HUES48 (cell line): ENCODE results near the gene PTPA.
"Not testable (repeated sequence)": the region's sequence is repeated elsewhere in the genome, so short reads cannot be mapped to it uniquely, and the experiment has no call there.

Experiments
- H3K27ac ChIP-seq: one replicate; pipeline ENCODE4 v1.7.0; 2013; ENCODE audit warnings: low read depth, low read length, inconsistent platforms
- H3K27me3 ChIP-seq: 2 replicates; pipeline ENCODE4 v1.6.1; 2013; ENCODE audit warnings: mild to moderate bottlenecking, low read length; ENCODE audit not compliant: control insufficient read depth, insufficient read depth
- H3K36me3 ChIP-seq: 2 replicates; pipeline ENCODE4 v1.6.1; 2013; ENCODE audit warnings: low read length; ENCODE audit not compliant: control insufficient read depth, insufficient read depth
- H3K4me1 ChIP-seq: 2 replicates; pipeline ENCODE4 v1.6.1; 2013; ENCODE audit warnings: mild to moderate bottlenecking, low read length; ENCODE audit not compliant: control insufficient read depth, insufficient read depth
- H3K4me3 ChIP-seq: 2 replicates; pipeline ENCODE4 v1.5.1; 2013; ENCODE audit warnings: mild to moderate bottlenecking, low read depth, low read length
- H3K9ac ChIP-seq: 2 replicates; pipeline ENCODE4 v1.6.1; 2013; ENCODE audit warnings: mild to moderate bottlenecking, low read depth, low read length, moderate library complexity
- H3K9me3 ChIP-seq: 2 replicates; pipeline ENCODE4 v1.6.1; 2013; ENCODE audit warnings: low read length; ENCODE audit not compliant: control insufficient read depth, insufficient read depth

Gene PTPA

DNA sequence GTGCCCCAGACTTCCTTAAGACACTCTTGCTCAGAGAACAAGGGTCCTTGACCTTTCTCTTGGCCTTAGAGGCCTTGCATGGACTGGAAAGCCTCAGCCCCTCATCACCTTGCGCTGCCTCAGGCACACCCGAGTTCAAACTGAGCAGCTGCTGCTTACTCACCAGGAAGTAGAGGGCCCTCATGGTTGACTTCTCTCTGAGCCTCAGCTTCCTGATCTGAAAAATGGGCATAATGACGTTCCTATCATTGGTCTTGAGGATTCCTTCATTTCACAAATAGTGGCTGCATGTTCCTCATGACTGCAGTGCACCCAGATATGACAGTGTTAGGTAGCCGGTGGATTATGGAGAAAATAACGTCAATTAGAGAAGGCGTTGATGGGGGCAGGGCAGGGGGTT lies 38.2 kb downstream of the PTPA start:
- H3K9ac ChIP-seq: no peak overlapping the region
- H3K27ac ChIP-seq: no peak overlapping the region
- H3K4me3 ChIP-seq: no peak overlapping the region
- H3K9me3 ChIP-seq: no peaks in the 10 kb centered on the region
- peaks cover 25% of the 10 kb centered on the region for H3K36me3 ChIP-seq
- peaks cover 18% of the 10 kb centered on the region for H3K4me1 ChIP-seq
- no peaks in the 10 kb centered on the region for H3K27me3 ChIP-seq

GRCh38 chr9:129150122-129150521 lies 38.9 kb downstream of the PTPA start:
- H3K27ac ChIP-seq: no peak overlapping the region
- no peaks in the 10 kb centered on the region for H3K27me3 ChIP-seq
- no peaks in the 10 kb centered on the region for H3K9me3 ChIP-seq
- H3K36me3 ChIP-seq: peaks cover 25% of the 10 kb centered on the region
- H3K9ac ChIP-seq: no peak overlapping the region
- H3K4me1 ChIP-seq: peaks cover 18% of the 10 kb centered on the region
- no peak overlapping the region for H3K4me3 ChIP-seq

- no peak overlapping the region for H3K9ac ChIP-seq
- H3K36me3 ChIP-seq: peaks cover 27% of the 10 kb centered on the region
- no peak overlapping the region for H3K4me3 ChIP-seq
- no peaks in the 10 kb centered on the region for H3K27me3 ChIP-seq
- H3K27ac ChIP-seq: no peak overlapping the region
- no peaks in the 10 kb centered on the region for H3K9me3 ChIP-seq
- H3K4me1 ChIP-seq: peaks cover 11% of the 10 kb centered on the region
Measured at GRCh38 chr9:129150672-129151211, 39.5 kb downstream of the PTPA start.

- Histone ChIP-seq H3K4me3 (no peak overlapping the region), H3K9ac (no peak overlapping the region), H3K27ac (no peak overlapping the region), H3K4me1 (peaks cover 4% of the 10 kb centered on the region), H3K9me3 (no peaks in the 10 kb centered on the region), H3K27me3 (no peaks in the 10 kb centered on the region), H3K36me3 (peaks cover 27% of the 10 kb centered on the region)
Measured at GRCh38 chr9:129151469-129151868, 40.3 kb downstream of the PTPA start.

GRCh38 chr9:129154866-129155477 lies 43.8 kb downstream of the PTPA start:
- Histone ChIP-seq H3K36me3 (0 out of 2 replicates have a peak, but pooled peaks cover 8% of the 10 kb centered on the region), H3K9ac (no peak overlapping the region), H3K4me3 (no peak overlapping the region), H3K4me1 (no peaks in the 10 kb centered on the region), H3K9me3 (no peaks in the 10 kb centered on the region), H3K27ac (no peak overlapping the region), H3K27me3 (no peaks in the 10 kb centered on the region)

DNA sequence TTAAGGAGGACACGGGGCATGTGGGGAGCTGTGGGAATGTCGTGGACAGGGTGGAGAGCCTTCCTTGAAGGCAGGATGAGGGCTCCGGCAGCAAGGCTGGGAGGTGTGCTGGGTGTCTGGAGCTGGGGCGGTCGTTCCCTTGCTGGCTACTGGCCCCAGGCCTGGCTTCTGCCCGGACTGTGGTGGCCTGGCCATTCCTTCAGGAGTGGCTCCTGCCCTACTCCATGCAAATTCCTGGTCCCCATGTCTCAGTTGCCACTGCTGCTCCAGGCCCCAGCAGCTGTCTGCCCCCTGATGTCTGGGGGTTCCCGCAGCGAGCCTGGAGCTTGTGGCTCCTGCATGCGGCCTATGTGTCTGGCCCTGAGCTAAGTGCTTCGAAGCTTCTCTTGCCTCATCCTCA lies 44.9 kb downstream of the PTPA start:
- no peak overlapping the region for H3K9ac ChIP-seq
- no peak overlapping the region for H3K4me3 ChIP-seq
- H3K36me3 ChIP-seq: 0 out of 2 replicates have a peak, but pooled peaks cover 8% of the 10 kb centered on the region
- no peaks in the 10 kb centered on the region for H3K27me3 ChIP-seq
- H3K9me3 ChIP-seq: no peaks in the 10 kb centered on the region
- H3K4me1 ChIP-seq: no peaks in the 10 kb centered on the region
- no peak overlapping the region for H3K27ac ChIP-seq

GRCh38 chr9:129160712-129161533 lies 49.7 kb downstream of the PTPA start:
- Histone ChIP-seq H3K4me1 (no peaks in the 10 kb centered on the region), H3K9ac (no peak overlapping the region), H3K36me3 (no peaks in the 10 kb centered on the region), H3K27me3 (no peaks in the 10 kb centered on the region), H3K27ac (no peak overlapping the region), H3K9me3 (no peaks in the 10 kb centered on the region), H3K4me3 (no peak overlapping the region)

DNA sequence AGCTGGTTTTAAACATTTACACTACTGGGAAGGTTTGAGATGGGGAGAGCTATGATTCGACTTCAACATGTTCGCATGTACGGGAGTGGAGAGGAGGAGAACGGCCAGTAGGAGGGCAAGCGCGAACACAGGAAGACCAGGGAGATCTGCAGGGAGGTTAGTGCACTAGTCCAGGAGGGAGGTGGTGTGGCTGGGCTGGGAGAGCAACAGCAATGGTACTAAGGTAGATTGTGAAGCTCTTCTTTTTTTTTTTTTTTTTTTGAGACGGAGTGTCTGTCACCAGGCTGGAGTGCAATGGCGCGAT lies 50.3 kb downstream of the PTPA start:
- H3K27me3 ChIP-seq: no peaks in the 10 kb centered on the region
- no peak overlapping the region for H3K4me3 ChIP-seq
- no peak overlapping the region for H3K9ac ChIP-seq
- 0 out of 2 replicates have a peak, but pooled peaks cover 1% of the 10 kb centered on the region for H3K4me1 ChIP-seq
- no peak overlapping the region for H3K27ac ChIP-seq
- no peaks in the 10 kb centered on the region for H3K9me3 ChIP-seq
- H3K36me3 ChIP-seq: no peaks in the 10 kb centered on the region

DNA sequence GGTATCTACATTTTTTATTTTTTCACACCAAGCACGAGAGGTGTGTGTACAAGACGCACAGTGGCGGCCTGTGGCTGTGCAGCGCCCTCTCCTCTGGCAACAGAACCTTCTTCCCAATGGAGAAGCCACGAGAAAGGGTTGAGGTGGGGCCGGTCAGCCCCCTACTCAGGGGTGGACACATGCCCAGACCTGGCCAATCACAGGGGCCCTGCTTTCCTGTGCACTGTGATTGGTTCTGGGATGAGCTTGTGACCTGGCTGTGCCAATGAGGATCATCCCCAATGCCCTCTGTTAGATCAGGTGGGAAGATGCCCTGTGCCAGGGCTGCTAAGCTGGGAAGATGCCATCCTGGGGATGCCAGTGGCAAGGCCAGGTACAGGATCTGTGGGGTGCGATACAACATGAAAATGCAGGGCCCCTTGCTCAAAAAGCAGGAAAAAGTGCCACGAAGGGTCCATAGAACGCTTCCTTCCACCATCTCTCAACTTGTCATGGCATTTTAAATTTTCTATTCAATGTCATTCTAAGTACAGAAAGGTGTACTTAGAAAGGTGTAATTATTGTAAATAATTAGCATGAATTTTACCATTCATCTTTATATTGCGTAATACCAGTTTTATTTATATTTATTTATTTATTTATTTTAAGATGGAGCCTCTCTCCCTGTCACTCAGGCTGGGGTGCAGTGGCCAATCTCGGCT lies 51.4 kb downstream of the PTPA start:
- Histone ChIP-seq H3K36me3 (no peaks in the 10 kb centered on the region), H3K9ac (no peak overlapping the region), H3K9me3 (no peaks in the 10 kb centered on the region), H3K27me3 (no peaks in the 10 kb centered on the region), H3K27ac (no peak overlapping the region), H3K4me1 (peaks cover 11% of the 10 kb centered on the region), H3K4me3 (no peak overlapping the region)

GRCh38 chr9:129163198-129163670 lies 52.0 kb downstream of the PTPA start:
- not testable (repeated sequence) for H3K27ac ChIP-seq, H3K4me3 ChIP-seq, H3K9me3 ChIP-seq, H3K27me3 ChIP-seq, H3K36me3 ChIP-seq, H3K9ac ChIP-seq
- peaks cover 16% of the 10 kb centered on the region for H3K4me1 ChIP-seq

- Histone ChIP-seq H3K4me1 (peaks cover 19% of the 10 kb centered on the region), H3K27ac (no peak overlapping the region)
Measured at GRCh38 chr9:129163753-129164152, 52.5 kb downstream of the PTPA start.

More at GRCh38 chr9:129163753-129164152, 52.5 kb downstream of the PTPA start:
- no peaks in the 10 kb centered on the region for H3K36me3 ChIP-seq
- no peak overlapping the region for H3K4me3 ChIP-seq
- no peaks in the 10 kb centered on the region for H3K27me3 ChIP-seq
- no peaks in the 10 kb centered on the region for H3K9me3 ChIP-seq
- no peak overlapping the region for H3K9ac ChIP-seq
